ES-I3 (cell line): ENCODE data around the gene CSRP2.

Experiments used
- H3K36me3 ChIP-seq: 2 replicates; pipeline ENCODE4 v1.6.1; 2013; ENCODE audit warnings: mild to moderate bottlenecking, low read length, control low read depth, moderate library complexity; ENCODE audit not compliant: insufficient read depth
- H3K4me1 ChIP-seq: 2 replicates; pipeline ENCODE4 v1.6.1; 2013; ENCODE audit warnings: mild to moderate bottlenecking, control low read depth, low read length; ENCODE audit not compliant: insufficient read depth
- H3K9ac ChIP-seq: 2 replicates; pipeline ENCODE4 v1.6.1; 2013; ENCODE audit warnings: low read depth, mild to moderate bottlenecking, low read length, moderate library complexity
- H3K9me3 ChIP-seq: 2 replicates; pipeline ENCODE4 v1.6.1; 2013; ENCODE audit warnings: mild to moderate bottlenecking, low read length, moderate library complexity; ENCODE audit not compliant: control insufficient read depth, insufficient read depth

CSRP2 gene

DNA sequence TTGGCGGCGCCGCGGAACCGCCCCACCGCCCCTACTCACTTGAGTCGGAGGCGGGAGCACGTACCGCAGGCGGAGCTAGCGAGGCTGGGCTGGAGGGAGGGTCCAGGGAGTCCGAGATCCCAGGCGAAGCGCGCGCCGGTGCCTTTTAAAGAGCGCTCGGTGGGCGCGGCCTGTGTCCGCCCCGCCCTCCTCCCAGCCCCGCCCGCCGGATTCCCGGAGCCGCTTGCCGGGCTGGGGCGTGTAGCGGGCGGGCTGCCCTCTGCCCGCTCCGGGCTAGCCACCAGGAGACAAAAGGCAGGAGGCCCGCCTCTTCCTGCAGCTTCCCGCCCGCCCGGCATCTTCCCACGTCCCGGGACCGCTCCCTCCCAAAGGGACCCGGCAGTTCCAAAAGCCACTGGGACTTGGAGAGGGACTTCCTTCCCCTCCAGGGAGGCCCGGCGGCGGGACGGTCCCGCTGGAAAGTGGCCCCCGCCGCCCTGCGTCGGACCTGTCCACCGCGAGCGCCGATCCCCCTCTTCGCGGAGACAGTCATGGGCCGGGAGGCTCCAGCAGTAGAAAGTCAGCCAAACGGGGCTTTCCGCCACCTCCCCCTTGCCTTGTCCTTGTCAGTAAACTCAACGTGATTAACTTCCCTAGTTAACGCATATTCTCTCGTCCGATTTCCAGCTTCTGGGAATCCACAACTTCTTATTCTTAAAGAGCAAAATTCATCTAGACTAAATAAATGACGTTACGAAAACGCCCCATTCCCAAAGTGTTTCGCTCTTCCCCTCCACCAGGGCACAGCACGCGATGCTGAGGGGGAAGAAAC lies at the start of gene CSRP2:
TSS of gene CSRP2 (minus strand) at position 121 of the 811 bp plus-strand sequence. CDS start 12,759 bp downstream, outside the sequence.
- Histone ChIP-seq H3K4me1 (peaks cover 18% of the 10 kb centered on the region), H3K36me3 (no peaks in the 10 kb centered on the region), H3K9me3 (no peaks in the 10 kb centered on the region), H3K9ac (peak within 1 kb of the TSS; percentile 96)

DNA sequence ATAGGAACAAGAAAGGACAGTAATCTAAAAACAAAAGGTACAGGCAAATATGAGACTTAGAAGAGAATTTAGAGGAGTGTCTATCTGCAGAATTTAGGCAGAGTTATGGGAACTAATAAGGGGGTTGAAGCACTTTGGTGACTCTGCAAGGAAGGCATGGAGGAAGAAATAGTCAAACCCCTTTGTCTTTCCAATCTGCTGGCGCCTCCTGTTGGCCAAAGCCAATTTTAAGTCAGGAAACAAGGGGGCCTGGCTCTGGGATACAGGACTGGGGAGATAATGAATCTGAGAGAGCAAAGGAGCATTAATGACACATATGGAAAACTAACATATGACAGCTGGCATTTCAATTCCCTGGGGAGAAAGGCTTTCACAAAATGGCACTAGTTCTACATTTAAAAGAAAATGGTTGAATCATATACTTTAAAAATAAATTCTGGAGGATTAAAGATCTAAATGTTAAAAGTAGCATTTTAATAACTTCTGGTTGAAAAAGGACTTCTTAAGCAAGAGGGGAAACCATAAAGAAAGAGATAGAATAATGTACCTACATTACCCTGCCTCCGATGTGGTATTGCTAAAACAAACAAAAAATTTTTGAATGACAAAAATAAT lies 48.5 kb upstream of the CSRP2 start:
- Histone ChIP-seq H3K4me1 (no peaks in the 10 kb centered on the region), H3K9ac (no peak overlapping the region), H3K9me3 (no peaks in the 10 kb centered on the region), H3K36me3 (no peaks in the 10 kb centered on the region)

DNA sequence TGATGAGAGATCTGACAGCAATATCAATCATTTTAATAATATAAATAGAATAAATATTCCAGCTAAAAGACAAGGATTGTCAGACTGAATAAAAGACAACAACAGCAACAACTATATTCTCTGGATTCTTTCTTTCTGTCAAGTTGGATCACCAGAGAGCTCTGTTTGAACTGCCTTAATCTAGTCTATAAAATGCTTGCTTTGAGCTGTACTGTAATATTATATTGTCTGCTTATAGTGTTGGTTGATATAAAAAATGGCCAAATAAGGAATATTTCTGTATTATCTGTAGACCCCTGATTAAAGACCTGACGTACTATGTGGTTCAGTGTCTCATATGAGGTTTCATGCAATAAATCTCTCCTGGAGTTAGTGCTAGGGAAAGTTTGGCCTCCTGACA lies 46.3 kb upstream of the CSRP2 start:
- H3K4me1 ChIP-seq, result peaks cover 11% of the 10 kb centered on the region
- H3K9me3 ChIP-seq, result no peaks in the 10 kb centered on the region
- H3K9ac ChIP-seq, result no peak overlapping the region
- H3K36me3 ChIP-seq, result no peaks in the 10 kb centered on the region

DNA sequence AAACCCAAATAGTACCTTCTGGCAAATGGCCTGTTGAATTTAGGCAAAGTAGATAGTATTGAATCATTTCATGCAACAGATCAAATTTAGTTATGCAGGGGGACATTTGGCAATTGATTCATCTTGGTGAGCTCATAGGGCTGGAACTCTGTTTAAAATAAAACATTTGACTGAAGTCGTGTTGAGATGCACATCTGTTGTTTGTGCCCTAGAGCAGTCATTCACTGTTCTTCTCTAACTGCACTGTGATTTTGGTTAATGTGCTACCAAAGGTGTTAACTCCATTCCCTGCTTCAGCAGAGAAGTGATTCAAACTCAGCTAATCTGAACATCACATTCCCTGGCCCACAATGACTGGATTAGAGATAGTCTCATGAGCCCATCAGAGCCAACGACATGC lies 44.0 kb upstream of the CSRP2 start:
- Histone ChIP-seq H3K9me3 (no peaks in the 10 kb centered on the region), H3K4me1 (peaks cover 17% of the 10 kb centered on the region), H3K36me3 (no peaks in the 10 kb centered on the region), H3K9ac (no peak overlapping the region)

DNA sequence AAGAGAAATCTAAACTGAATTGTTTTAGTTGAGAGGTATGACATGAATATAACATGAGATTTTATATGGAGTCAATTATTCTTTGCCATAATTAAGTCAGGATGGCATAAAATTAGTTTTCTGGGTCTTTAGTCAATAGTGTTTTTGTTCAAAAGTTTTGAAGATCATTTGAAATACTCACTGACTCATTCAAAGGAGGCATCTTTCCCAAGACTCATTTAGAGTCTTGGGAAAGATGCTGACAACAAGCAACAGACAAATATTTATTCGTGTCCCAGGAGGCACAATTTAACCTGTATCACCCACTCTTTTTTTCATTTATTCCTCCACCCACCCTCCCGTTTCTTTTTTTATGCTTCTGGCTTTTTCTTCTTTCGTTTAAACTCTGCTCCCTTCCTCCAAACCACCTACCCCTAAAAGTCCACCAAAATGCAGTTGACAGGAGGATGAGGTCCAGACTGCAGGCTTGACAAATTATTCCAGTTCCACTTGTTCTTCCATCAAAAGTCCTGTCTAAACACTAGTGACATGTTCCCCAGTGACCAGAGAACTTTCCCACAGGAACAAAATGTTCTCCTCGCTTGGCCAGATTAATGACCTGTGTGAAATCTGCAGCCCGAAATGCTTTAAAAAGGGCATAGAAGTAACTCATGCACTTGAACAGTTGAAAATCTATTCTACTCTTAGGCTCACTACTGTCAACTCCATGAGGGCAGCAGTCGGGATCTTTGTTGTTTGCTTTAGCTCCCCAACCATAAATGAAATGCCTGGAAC lies 43.3 kb upstream of the CSRP2 start:
- Histone ChIP-seq H3K36me3 (no peaks in the 10 kb centered on the region), H3K9me3 (no peaks in the 10 kb centered on the region), H3K4me1 (peaks cover 17% of the 10 kb centered on the region), H3K9ac (no peak overlapping the region)

DNA sequence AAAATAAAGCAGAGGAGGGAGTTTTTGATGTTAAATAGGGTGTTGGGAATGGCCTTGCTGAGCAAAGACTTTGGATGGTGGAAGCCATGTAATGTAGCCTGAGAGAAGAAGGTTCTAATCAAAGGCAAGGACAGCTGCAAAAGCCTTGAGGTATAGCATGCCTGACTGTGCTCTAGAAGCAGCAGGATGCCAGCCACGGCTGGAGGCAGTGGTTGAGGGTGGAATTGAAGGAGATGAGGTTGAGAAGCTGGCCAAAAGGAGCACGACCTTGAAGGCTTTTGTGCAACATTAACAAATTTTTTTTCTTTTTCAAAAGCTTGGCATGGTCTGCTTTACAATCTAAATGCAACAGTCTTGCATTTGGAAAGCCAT lies 42.3 kb upstream of the CSRP2 start:
- Histone ChIP-seq H3K4me1 (peaks cover 17% of the 10 kb centered on the region), H3K36me3 (no peaks in the 10 kb centered on the region), H3K9me3 (no peaks in the 10 kb centered on the region), H3K9ac (no peak overlapping the region)

DNA sequence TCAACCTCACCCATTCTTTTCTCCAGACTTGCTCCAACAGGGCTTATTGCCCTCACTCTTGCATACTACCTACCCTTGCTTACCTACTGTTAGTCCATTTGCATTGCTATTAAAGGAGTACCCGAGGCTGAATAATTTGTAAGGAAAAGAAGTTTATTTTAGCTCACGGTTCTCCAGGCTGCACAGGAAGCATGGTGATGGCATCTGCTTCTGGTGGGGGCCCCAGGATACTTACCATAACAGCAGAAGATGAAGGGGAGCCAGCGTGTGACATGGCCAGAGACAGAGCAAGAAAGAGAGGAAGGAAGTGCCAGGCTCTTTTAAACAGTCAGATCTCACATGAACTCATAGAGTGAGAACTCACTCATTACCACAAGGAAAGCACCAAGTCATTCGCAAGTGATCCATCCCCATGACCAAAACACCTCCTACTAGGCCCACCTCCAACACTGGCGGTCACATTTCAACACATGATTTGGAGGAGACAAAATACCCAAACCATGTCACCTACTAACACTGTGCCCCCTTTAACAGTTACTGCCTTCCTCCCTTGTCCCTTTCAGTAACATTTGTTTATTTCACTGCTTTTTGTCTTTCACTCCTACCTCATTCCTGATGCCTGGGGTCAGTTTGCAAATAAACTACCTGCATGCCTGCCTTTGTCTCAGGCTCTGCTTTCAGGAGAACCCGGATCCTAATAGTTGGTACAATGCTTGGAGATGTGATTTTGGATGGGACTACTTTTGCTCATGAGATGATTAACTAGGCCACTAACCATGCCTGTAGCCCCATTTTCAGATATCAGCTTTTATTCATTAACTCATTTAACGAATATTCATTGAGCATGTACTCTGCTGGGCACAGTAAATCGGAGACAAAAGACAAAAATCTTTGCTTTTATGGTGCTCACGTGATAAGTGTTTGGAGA lies 41.6 kb upstream of the CSRP2 start:
- Histone ChIP-seq H3K4me1 (peaks cover 17% of the 10 kb centered on the region), H3K36me3 (no peaks in the 10 kb centered on the region), H3K9ac (no peak overlapping the region), H3K9me3 (no peaks in the 10 kb centered on the region)

DNA sequence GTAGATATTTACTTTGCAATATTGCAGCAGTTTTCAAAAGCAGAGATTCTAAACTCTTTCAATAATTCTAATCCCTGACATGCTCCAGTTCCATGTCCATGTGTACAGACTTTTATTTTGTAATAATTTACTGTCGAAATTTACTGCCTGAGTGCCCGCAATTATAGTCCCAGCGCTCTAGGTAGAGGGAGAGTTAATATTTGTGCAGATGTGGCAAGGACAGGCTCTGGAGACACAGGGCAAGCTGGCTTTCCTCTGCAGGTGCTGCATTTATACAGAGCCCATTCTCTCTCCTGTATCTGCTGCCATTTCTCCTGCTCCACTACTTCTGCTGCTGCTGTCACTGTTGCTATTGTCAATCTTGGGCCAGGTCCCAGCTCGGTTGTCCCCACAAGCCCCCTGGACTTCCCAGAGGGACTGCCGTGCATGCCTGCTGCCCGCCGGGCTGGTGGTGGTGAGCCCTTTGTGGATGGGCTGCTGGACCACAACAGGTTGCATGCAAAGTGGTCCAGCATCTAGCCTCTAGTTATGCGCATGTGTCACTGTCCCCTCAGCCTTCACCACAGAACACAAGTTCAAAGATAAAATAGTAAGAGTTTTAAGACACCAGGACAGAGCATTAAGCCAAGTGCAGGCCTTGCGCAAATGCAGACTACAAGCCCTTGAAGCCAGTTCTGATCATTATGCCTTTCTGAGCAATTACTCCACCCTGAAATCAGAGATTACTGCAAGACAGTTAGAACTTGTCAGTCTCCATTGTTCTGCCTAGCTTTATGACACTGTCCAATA lies 40.8 kb upstream of the CSRP2 start:
- peaks cover 17% of the 10 kb centered on the region for H3K4me1 ChIP-seq
- H3K9me3 ChIP-seq, result no peaks in the 10 kb centered on the region
- H3K36me3 ChIP-seq, result no peaks in the 10 kb centered on the region
- no peak overlapping the region for H3K9ac ChIP-seq

DNA sequence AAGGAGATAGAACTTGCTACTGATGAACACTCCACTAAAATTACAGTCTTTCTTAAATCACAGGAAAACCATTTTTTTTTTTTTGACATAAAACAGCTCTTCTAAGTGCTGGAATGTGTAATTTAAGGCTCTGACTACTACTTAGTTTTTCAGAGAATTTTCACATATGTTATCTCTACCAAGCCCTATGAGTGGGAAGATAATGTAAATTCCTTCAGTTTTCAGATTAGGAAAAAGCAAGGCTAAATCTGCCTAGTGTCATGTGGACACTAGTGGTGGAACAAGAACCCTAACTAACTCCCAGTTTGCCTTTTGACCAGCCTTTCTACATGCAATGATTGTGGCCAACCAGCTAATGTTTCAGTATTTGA lies 37.3 kb upstream of the CSRP2 start:
- H3K9me3 ChIP-seq, result no peaks in the 10 kb centered on the region
- H3K36me3 ChIP-seq, result no peaks in the 10 kb centered on the region
- H3K9ac ChIP-seq, result no peak overlapping the region
- H3K4me1 ChIP-seq, result peaks cover 25% of the 10 kb centered on the region

DNA sequence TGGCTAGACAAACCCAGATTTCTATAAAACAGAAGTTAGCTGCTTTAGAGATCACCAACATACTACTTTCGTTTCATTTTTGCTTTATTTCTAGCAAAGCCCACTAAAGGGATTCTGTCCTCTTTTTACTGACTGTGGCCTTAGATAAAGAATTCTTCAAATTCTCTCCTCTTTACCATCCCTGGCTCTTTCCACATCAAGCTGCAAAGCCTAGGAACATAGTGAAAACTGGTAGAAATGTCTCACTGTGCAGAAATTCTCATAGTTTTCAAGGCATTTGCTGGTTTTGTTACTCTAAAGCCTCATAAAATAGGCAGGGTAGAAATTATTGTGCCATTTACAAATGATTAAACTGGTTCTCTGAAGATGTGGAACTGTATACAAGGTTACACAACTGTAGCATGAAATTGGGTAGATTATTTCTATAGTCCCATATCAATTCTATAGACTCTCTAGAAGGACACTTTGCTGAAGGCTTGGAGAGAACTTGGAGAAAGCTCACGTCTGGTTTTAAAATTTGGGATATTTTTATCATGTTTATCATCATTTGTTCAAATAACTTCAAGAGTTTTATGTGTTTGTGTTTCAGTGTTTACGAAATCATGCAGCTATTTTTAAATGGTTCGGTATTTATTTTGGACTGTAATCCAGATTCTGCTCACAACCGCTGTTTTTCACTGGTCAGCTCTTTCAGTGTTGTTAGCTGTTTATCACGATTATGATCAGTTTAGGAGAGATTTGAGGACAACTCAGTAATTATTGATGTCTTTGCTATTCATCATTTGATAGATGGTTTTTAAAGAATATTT lies 36.7 kb upstream of the CSRP2 start:
- H3K4me1 ChIP-seq, result peaks cover 20% of the 10 kb centered on the region; the same call in 1 of the 2 replicates
- H3K9me3 ChIP-seq, result no peaks in the 10 kb centered on the region
- no peaks in the 10 kb centered on the region for H3K36me3 ChIP-seq
- no peak overlapping the region for H3K9ac ChIP-seq

DNA sequence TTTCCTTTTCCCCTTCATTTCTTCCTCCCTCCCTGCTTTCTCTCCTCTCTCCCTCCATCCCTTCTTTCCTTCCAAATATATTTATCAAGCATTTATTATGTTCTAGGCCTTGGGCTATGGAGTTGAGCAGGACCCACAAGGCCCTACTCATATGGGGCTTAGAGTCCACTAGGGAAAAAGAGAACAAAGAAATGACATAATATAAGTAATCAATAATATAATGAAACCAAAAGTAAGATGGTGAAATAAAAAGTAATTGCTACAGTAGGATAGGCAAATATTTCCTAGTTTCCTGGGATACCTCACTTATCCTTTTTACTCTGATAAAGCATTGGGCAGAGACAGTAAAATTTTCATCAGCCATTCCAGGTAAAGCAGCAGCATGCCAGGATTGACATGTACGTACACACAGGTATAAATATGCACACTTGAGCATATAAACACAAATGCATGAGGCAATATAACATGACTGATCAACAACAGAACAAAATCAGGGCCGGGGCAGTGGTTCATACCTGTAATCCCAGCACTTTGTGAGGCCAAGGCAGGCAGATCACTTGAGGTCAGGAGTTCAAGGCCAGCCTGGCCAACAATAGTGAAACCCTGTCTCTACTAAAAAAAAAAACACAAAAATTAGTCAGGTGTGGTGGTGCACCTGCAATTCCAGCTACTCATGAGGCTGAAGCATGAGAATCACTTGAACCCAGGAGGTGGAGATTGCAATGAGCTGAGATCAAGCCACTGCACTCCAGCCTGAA lies 35.5 kb upstream of the CSRP2 start:
- Histone ChIP-seq H3K9me3 (no peaks in the 10 kb centered on the region), H3K4me1 (peaks cover 10% of the 10 kb centered on the region; the same call in 1 of the 2 replicates), H3K36me3 (no peaks in the 10 kb centered on the region), H3K9ac (no peak overlapping the region)

DNA sequence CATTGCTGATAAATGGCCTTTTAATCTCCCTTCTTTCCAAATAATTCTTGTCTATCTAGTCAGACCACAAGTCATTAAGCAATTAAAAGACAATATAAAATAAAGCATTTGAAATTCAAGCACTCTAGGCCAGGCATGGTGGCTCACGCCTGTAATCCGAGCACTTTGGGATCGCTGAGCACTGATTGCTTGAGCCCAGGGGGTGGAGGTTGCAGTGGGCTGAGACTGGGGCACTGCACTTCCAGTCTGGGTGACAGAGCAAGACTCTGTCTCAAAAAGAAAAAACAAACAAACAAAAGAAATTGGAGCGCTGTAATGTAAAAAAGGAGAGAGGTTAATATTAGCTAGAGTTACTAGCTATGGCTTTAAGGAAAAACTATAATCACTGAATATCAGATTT lies 30.5 kb upstream of the CSRP2 start:
- no peak overlapping the region for H3K9ac ChIP-seq
- peaks cover 27% of the 10 kb centered on the region for H3K4me1 ChIP-seq
- no peaks in the 10 kb centered on the region for H3K36me3 ChIP-seq
- no peaks in the 10 kb centered on the region for H3K9me3 ChIP-seq
